ENCODE measurements around the gene JCAD.
"Not testable (repeated sequence)": the region's sequence is repeated elsewhere in the genome, so short reads cannot be mapped to it uniquely, and the experiment has no call there.

JCAD gene

DNA sequence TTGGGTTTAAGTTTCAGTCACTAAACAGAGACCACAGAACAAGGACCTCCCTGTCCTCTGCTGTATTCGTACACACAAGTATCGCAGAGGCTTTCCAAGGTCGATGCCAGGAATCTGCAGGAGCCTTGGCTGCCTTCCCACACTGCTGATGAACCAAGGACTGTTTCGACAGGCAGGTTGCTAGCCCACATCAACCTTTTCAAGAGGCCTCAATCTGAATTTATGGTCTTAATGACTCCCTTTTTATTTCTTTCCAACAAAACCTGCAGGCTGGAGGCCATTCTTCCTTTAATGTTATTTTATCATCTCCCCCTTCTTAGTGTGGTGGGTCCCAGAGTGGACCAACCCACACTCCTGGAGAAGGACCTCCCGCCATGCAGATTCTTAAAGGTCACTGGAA is 45.6 kb downstream of the JCAD start:
- in situ Hi-C loops (cut with MboI; ENCODE audit: low sequenced_read_pairs, unreplicated experiment) = loop anchor here (25.0 kb wide), 1 partner anchor 224 kb away; no protein-coding TSS in a partner anchor
- TF ChIP-seq, protein P1, sequence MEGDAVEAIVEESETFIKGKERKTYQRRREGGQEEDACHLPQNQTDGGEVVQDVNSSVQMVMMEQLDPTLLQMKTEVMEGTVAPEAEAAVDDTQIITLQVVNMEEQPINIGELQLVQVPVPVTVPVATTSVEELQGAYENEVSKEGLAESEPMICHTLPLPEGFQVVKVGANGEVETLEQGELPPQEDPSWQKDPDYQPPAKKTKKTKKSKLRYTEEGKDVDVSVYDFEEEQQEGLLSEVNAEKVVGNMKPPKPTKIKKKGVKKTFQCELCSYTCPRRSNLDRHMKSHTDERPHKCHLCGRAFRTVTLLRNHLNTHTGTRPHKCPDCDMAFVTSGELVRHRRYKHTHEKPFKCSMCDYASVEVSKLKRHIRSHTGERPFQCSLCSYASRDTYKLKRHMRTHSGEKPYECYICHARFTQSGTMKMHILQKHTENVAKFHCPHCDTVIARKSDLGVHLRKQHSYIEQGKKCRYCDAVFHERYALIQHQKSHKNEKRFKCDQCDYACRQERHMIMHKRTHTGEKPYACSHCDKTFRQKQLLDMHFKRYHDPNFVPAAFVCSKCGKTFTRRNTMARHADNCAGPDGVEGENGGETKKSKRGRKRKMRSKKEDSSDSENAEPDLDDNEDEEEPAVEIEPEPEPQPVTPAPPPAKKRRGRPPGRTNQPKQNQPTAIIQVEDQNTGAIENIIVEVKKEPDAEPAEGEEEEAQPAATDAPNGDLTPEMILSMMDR (IDR thresholded peaks at IDR 0.05; ENCODE audit: borderline replicate concordance, control extremely low read depth, extremely low read depth, insufficient read depth, missing control alignments) = no peak
- no peak for DNase-seq (ENCODE audit: low spot score)

DNA sequence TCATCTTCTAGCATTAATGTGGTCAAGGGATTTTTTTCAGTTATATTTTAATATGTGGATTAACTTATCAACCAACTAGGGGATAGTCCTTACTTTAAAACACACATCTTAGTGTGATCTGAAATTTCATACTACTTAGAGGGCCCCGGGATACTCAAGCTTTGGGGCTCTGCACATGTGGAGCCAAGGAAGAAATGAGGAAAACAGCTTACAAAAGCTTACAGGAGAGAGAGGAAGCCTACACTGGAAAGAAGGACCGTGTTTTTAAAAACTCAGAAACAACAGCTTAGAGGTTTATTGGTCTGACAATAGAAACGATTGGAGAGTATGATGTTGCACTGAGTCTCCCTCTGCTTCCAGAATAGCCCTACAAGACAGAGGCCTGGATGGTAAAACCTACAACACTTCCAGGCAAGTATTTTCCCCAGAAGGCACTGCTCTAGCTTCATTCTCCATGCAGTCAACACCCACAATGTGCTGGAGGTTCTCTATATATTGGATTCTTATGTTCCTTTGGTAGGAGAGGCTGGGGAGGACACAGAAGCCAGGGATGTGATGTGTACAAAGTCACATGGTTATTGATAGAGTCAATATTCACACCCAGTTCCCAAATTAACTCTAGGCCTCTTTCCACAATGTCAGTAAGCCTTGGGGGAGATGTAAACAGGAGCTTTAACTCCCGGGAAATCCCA is 47.3 kb downstream of the JCAD start:
- in situ Hi-C loops (cut with MboI; ENCODE audit: low sequenced_read_pairs, unreplicated experiment) = loop anchor here (25.0 kb wide), 1 partner anchor 225 kb away; no protein-coding TSS in a partner anchor
- DNase-seq (ENCODE audit: low spot score) = no peak
- TF ChIP-seq, protein P1 (IDR thresholded peaks at IDR 0.05; ENCODE audit: borderline replicate concordance, control extremely low read depth, extremely low read depth, insufficient read depth, missing control alignments) = no peak

DNA sequence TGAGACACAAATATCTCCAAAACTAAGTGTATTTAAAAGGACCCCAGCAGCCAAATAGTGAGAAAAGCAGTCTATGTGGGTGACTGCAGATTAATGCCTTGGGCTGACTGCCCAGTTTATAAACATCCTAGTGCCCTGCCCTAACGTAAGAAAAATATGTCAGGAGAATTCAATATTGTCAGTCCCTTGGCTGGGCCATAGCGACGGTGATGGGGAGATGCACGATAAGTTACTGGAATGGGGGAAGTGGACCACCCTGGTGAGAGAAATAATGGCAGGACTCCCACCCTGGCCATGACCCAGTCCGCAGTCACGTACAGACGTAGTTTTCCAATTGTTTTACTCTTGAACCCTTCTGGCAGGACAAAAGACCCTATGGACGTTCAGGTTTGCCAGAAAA is 48.0 kb downstream of the JCAD start:
- no peak for DNase-seq (ENCODE audit: low spot score)
- in situ Hi-C loops (cut with MboI; ENCODE audit: low sequenced_read_pairs, unreplicated experiment) = loop anchor here (25.0 kb wide), 1 partner anchor 226 kb away; no protein-coding TSS in a partner anchor
- TF ChIP-seq, protein P1 (IDR thresholded peaks at IDR 0.05; ENCODE audit: borderline replicate concordance, control extremely low read depth, extremely low read depth, insufficient read depth, missing control alignments) = no peak

DNA sequence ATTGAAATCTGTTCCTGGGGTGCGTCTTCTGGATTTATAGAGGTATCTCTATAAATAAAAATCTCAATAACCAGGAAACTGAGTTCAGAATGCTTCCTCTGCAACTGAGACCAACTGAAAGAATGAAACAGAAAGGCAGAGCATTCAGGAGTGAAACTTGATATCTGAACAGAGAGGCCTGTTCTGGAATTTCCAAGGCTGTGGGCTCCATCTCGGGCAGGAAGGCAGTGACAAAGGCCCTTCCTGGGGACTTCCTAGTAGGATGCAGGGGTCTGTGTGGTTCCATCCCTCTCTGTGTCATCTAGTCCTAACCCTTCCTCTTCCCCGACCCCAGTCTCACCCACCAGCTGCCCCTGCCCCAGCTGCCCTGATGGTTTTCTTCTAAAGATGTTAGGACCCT is 52.0 kb downstream of the JCAD start:
- DNase-seq (ENCODE audit: low spot score) = no peak
- in situ Hi-C loops (cut with MboI; ENCODE audit: low sequenced_read_pairs, unreplicated experiment) = loop anchor here (25.0 kb wide), 1 partner anchor 230 kb away; no protein-coding TSS in a partner anchor
- TF ChIP-seq, protein P1 (IDR thresholded peaks at IDR 0.05; ENCODE audit: borderline replicate concordance, control extremely low read depth, extremely low read depth, insufficient read depth, missing control alignments) = no peak

DNA sequence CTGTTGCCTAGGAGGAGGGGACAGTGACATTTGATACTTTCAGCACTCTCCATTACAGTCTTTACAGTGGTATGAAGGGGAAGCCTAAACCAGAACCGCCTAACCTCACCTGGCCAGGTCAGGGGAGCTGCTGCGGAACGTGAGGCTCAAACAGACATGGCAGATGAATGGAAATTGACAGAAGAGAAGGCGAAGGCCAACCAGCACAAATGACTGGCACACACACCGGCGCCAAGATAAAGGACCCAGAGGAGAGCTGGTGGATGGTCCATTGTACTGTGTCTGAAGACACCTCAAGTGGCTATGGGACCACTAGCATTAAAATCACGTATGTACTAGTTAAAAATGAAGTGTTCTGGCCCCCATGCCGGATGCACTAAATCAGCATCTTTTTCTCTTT is 53.0 kb downstream of the JCAD start:
- in situ Hi-C loops (cut with MboI; ENCODE audit: low sequenced_read_pairs, unreplicated experiment) = loop anchor here (25.0 kb wide), 1 partner anchor 231 kb away; no protein-coding TSS in a partner anchor
- no peak for DNase-seq (ENCODE audit: low spot score)
- TF ChIP-seq, protein P1 (IDR thresholded peaks at IDR 0.05; ENCODE audit: borderline replicate concordance, control extremely low read depth, extremely low read depth, insufficient read depth, missing control alignments) = no peak

DNA sequence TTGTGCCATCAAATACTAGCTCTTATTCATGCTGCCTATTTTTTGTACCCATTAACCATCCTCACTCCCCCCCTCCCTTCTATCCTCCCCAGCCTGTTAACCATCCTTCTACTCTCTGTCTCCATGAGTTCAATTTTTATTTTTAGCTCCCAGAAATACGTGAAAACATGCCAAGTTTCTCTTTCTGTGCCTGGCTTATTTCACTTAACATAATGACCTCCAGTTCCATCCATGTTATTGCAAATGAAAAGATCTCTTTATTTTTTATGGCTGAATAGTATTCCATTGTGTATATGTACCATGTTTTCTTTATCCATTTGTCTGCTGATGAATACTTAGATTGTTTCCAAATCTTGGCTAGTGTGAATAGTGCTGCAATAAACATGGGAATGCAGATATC is 54.3 kb downstream of the JCAD start:
- in situ Hi-C loops (cut with MboI; ENCODE audit: low sequenced_read_pairs, unreplicated experiment) = loop anchor here (25.0 kb wide), 1 partner anchor 232 kb away; no protein-coding TSS in a partner anchor
- not testable (repeated sequence) for DNase-seq (ENCODE audit: low spot score)

Data from GM13976 (cell line).